A673 (cell line): ENCODE measurements around the gene RNF17. TPM values are rescaled to one million over a fixed set of nuclear protein-coding genes. Genes with fewer than 3 reads are reported as not detected.

Experiments used
- BruUV-seq: library from RNA; stranded (reverse); fragments of 400-500 nt; replicated peaks from 2 replicates; lab custom pipeline; 2021; lab: Mats Ljungman, UMichigan
- CTCF ChIA-PET: fragments of 300-600 bp; sonication (Branson Sonifier 250); formaldehyde crosslinking; loops from one replicate; lab custom pipeline; 2022; ENCODE audit warnings: antibody characterized with exemption; lab: Charles Lee
- POLR2A ChIA-PET: fragments of 300-600 bp; sonication (Branson Sonifier 250); formaldehyde crosslinking; loops from one replicate; lab custom pipeline; 2022; ENCODE audit warnings: antibody characterized with exemption; ENCODE audit not compliant: low non-redundant PET; lab: Charles Lee
- DNase-seq: peaks from one replicate; pipeline ENCODE4 v3.0.0-alpha.2; 2015; ENCODE audit warnings: low spot score
- H3K27ac ChIP-seq: fragments of 200-600 bp; sonication (generic); 2 replicates; pipeline ENCODE4 v1.5.1; 2016; ENCODE audit warnings: mixed run types, low read depth, mild to moderate bottlenecking, mixed read lengths, antibody characterized with exemption, low read length; ENCODE audit not compliant: poor library complexity, severe bottlenecking
- H3K27me3 ChIP-seq: fragments of 200-600 bp; sonication (generic); replicated peaks from 2 replicates; pipeline ENCODE4 v1.6.1; 2017; ENCODE audit warnings: mixed run types, low read depth, mild to moderate bottlenecking, mixed read lengths, antibody characterized with exemption, low read length; ENCODE audit not compliant: insufficient read depth, poor library complexity
- H3K36me3 ChIP-seq: fragments of 200-600 bp; sonication (generic); 2 replicates; pipeline ENCODE4 v1.6.1; 2016; ENCODE audit warnings: mixed run types, mild to moderate bottlenecking, mixed read lengths, antibody characterized with exemption, low read length; ENCODE audit not compliant: insufficient read depth, poor library complexity, severe bottlenecking
- H3K4me1 ChIP-seq: fragments of 200-600 bp; sonication (generic); 2 replicates; pipeline ENCODE4 v1.6.1; 2017; ENCODE audit warnings: mixed run types, mild to moderate bottlenecking, mixed read lengths, antibody characterized with exemption, low read length; ENCODE audit not compliant: insufficient read depth, poor library complexity, severe bottlenecking
- H3K4me3 ChIP-seq: fragments of 200-600 bp; sonication (generic); 2 replicates; pipeline ENCODE4 v1.5.1; 2016; ENCODE audit warnings: low read depth, mixed run types, mild to moderate bottlenecking, mixed read lengths, low read length; ENCODE audit not compliant: poor library complexity, severe bottlenecking
- H3K9me3 ChIP-seq: fragments of 200-600 bp; sonication (generic); 2 replicates; pipeline ENCODE4 v1.6.1; 2016; ENCODE audit warnings: mixed run types, low read depth, mild to moderate bottlenecking, mixed read lengths, antibody characterized with exemption, low read length; ENCODE audit not compliant: poor library complexity, severe bottlenecking
- CTCF ChIP-seq: fragments of 300-800, 200-600 bp; sonication (generic); conservative IDR thresholded peaks from 2 replicates; pipeline ENCODE4 v1.5.1; 2017; ENCODE audit warnings: low read depth, mild to moderate bottlenecking, antibody characterized with exemption, low read length, moderate library complexity, mixed read lengths
- EZH2 ChIP-seq: fragments of 200-600 bp; sonication (generic); IDR thresholded peaks from 2 replicates; pipeline ENCODE4 v1.6.1; 2017; ENCODE audit warnings: borderline replicate concordance, low read depth, mild to moderate bottlenecking, mixed read lengths, antibody characterized with exemption, low read length; ENCODE audit not compliant: poor library complexity, severe bottlenecking
- intact Hi-C: fragments of 100-400 bp; cut with micrococcal nuclease; formaldehyde crosslinking; loops from one replicate; pipeline ENCODE4 v1.10.0; 2022; ENCODE audit not compliant: unreplicated experiment
- total RNA-seq: library from RNA; stranded (reverse); gene quantifications from 2 replicates; pipeline ENCODE4 v1.2.3, GENCODE V29; 2021

RNF17 gene
- total RNA-seq, 1 experiment from 2014 or later, result not detected

- BruUV-seq, result no TSS peak
- ChIA-PET CTCF (no interaction called here), POLR2A (no interaction called here)
- Histone ChIP-seq H3K4me1 (no peaks in the 10 kb centered on the region), H3K27me3 (no peaks in the 10 kb centered on the region), H3K9me3 (no peaks in the 10 kb centered on the region), H3K4me3 (no peak overlapping the region), H3K36me3 (no peaks in the 10 kb centered on the region), H3K27ac (no peak overlapping the region)
- no peak for TF ChIP-seq EZH2
- TF ChIP-seq CTCF, result no peak
- intact Hi-C loops, result no loop called here
- no peak for DNase-seq
Observed at GRCh38 chr13:24851546-24851945, 87.6 kb downstream of the RNF17 start.

- no peak overlapping the region for H3K27ac ChIP-seq
- H3K27me3 ChIP-seq, result no peaks in the 10 kb centered on the region
- H3K4me3 ChIP-seq, result no peak overlapping the region
- CTCF ChIA-PET, result no interaction called here
- no peak for TF ChIP-seq EZH2
- TF ChIP-seq CTCF, result no peak
- POLR2A ChIA-PET, result no interaction called here
- BruUV-seq, result no TSS peak
- no peaks in the 10 kb centered on the region for H3K36me3 ChIP-seq
- no peaks in the 10 kb centered on the region for H3K9me3 ChIP-seq
- intact Hi-C loops, result no loop called here
- no peaks in the 10 kb centered on the region for H3K4me1 ChIP-seq
- DNase-seq, result no peak
Observed at GRCh38 chr13:24854311-24854710, 90.3 kb downstream of the RNF17 start.

- DNase-seq, result no peak
- Histone ChIP-seq H3K9me3 (no peaks in the 10 kb centered on the region), H3K36me3 (no peaks in the 10 kb centered on the region), H3K4me3 (no peak overlapping the region), H3K27me3 (no peaks in the 10 kb centered on the region), H3K4me1 (no peaks in the 10 kb centered on the region), H3K27ac (no peak overlapping the region)
- CTCF ChIA-PET, result no interaction called here
- TF ChIP-seq EZH2, result no peak
- 0 out of 2 replicates have a peak, but pooled peaks have one; percentile 9 for TF ChIP-seq CTCF
- POLR2A ChIA-PET, result no interaction called here
- no TSS peak for BruUV-seq
- intact Hi-C loops, result no loop called here
Observed at GRCh38 chr13:24858953-24859352, 95.0 kb downstream of the RNF17 start.
